Fibroblast of skin of left biceps (primary cell): ENCODE measurements around the gene FAM236B.
"Not testable (repeated sequence)": the region's sequence is repeated elsewhere in the genome, so short reads cannot be mapped to it uniquely, and the experiment has no call there.

Experiments
- DNase-seq, 2 experiments: peaks; one replicate each; pipeline ENCODE4 v3.0.0-alpha.2; 2013; ENCODE audit warnings: low read depth in 2 of 2

The FAM236B gene

GRCh38 chrX:72782560-72782959 lies at the start of gene FAM236B:
Gene FAM236B (minus strand): TSS chrX:72782660. CDS start chrX:72782560, 100 bp downstream.
- not testable (repeated sequence) for DNase-seq

- not testable (repeated sequence) for DNase-seq
These were observed 48.2 kb upstream of the FAM236B start for GRCh38 chrX:72830701-72831100.

GRCh38 chrX:72808110-72808509 lies 25.6 kb upstream of the FAM236B start, which contains the start of gene FAM236D:
Gene FAM236D (minus strand): TSS chrX:72808210. CDS start chrX:72808110, 100 bp downstream.
- DNase-seq = not testable (repeated sequence)

GRCh38 chrX:72790390-72790789 lies 7.9 kb upstream of the FAM236B start:
- not testable (repeated sequence) for DNase-seq

- not testable (repeated sequence) for DNase-seq
These were observed 5.7 kb upstream of the FAM236B start for GRCh38 chrX:72788142-72788541.

- not testable (repeated sequence) for DNase-seq
These were observed 1.5 kb upstream of the FAM236B start for GRCh38 chrX:72783964-72784363.

GRCh38 chrX:72783365-72783936 lies 991 bp upstream of the FAM236B start:
- DNase-seq = not testable (repeated sequence)

- DNase-seq = not testable (repeated sequence)
These were observed 4.3 kb downstream of the FAM236B start for GRCh38 chrX:72778146-72778545.

- not testable (repeated sequence) for DNase-seq
These were observed 5.0 kb downstream of the FAM236B start for GRCh38 chrX:72777467-72777790.

- not testable (repeated sequence) for DNase-seq
These were observed 5.6 kb downstream of the FAM236B start, which contains the start of gene DMRTC1B for GRCh38 chrX:72776653-72777466. Gene DMRTC1B (plus strand): TSS chrX:72776890. CDS start chrX:72845136, 68,246 bp downstream.

GRCh38 chrX:72760454-72760853 lies 22.0 kb downstream of the FAM236B start:
- DNase-seq = not testable (repeated sequence)

- not testable (repeated sequence) for DNase-seq
These were observed 33.9 kb downstream of the FAM236B start for GRCh38 chrX:72748545-72748944.

GRCh38 chrX:72745546-72745945 lies 36.9 kb downstream of the FAM236B start:
- not testable (repeated sequence) for DNase-seq

- no peak for DNase-seq
These were observed 46.9 kb downstream of the FAM236B start for GRCh38 chrX:72735561-72735960.

- not testable (repeated sequence) for DNase-seq
These were observed 48.8 kb downstream of the FAM236B start for GRCh38 chrX:72733636-72734035.
